ENCODE data around the gene CACNG3. TPM values are rescaled to one million over a fixed set of nuclear protein-coding genes. Genes with fewer than 3 reads are reported as not detected.

Gene CACNG3
- total and polyA plus RNA-seq, 2 donors (not counting 1 experiment from before 2014, with no cell fraction given) = not detected

GRCh38 chr16:24364596-24364995 lies 108.5 kb downstream of the CACNG3 start:
- no peak overlapping the region for H3K27ac Mint-ChIP-seq
- Histone ChIP-seq H3K27me3 (replicated peaks in 1 of 4; ENCODE audit: control extremely low read depth in 1 of 4, control insufficient read depth in 3 of 4, insufficient read depth in 4 of 4, low read length in 3 of 4) (peaks cover 0 to 6% (median 0%) of the 10 kb centered on the region in 4 experiments), H2AFZ (ENCODE audit: insufficient read depth, low read depth, low read length, poor library complexity, severe bottlenecking) (no peak overlapping the region), H3K27ac (ENCODE audit: low read length in 2 of 2) (no peak overlapping the region), H3K4me2 (replicated peaks; ENCODE audit: low read depth, low read length, poor library complexity, severe bottlenecking) (no peak overlapping the region), H3K9me3 (ENCODE audit: control extremely low read depth in 1 of 3, control insufficient read depth in 2 of 3, insufficient read depth in 1 of 3, low read length in 2 of 3) (peaks cover 0 to 2% (median 0%) of the 10 kb centered on the region in 3 donors), H3K4me3 (ENCODE audit: control extremely low read depth in 1 of 5, extremely low read depth in 1 of 5, insufficient read depth in 1 of 5, low read depth in 2 of 5, low read length in 4 of 5) (no peak overlapping the region), H4K20me1 (ENCODE audit: control insufficient read depth, insufficient read depth, low read length, poor library complexity, severe bottlenecking) (no peaks in the 10 kb centered on the region), H3K79me2 (ENCODE audit: control insufficient read depth, insufficient read depth, low read length) (no peaks in the 10 kb centered on the region), H3K9ac (ENCODE audit: low read length) (no peak overlapping the region), H3K4me1 (ENCODE audit: control insufficient read depth in 2 of 2, insufficient read depth in 2 of 2, low read length in 2 of 2) (no peaks in the 10 kb centered on the region), H3K36me3 (replicated peaks in 1 of 2; ENCODE audit: control extremely low read depth in 1 of 2, control insufficient read depth in 1 of 2, extremely low read depth in 1 of 2, insufficient read depth in 2 of 2, low read length in 1 of 2) (no peaks in the 10 kb centered on the region)
- peaks cover 57% of the 10 kb centered on the region for H3K27me3 Mint-ChIP-seq
- no peaks in the 10 kb centered on the region for H3K9me3 Mint-ChIP-seq (ENCODE audit: insufficient read depth)
- H3K4me3 Mint-ChIP-seq = no peak overlapping the region
- WGBS (ENCODE audit: insufficient coverage) = 80% methylated on average over 1 of the region's 7 CpGs
- no peaks in the 10 kb centered on the region for H3K4me1 Mint-ChIP-seq
- ATAC-seq (ENCODE audit: low read depth) (no peak), DNase-seq (no peak)
- TF ChIP-seq, protein P1, sequence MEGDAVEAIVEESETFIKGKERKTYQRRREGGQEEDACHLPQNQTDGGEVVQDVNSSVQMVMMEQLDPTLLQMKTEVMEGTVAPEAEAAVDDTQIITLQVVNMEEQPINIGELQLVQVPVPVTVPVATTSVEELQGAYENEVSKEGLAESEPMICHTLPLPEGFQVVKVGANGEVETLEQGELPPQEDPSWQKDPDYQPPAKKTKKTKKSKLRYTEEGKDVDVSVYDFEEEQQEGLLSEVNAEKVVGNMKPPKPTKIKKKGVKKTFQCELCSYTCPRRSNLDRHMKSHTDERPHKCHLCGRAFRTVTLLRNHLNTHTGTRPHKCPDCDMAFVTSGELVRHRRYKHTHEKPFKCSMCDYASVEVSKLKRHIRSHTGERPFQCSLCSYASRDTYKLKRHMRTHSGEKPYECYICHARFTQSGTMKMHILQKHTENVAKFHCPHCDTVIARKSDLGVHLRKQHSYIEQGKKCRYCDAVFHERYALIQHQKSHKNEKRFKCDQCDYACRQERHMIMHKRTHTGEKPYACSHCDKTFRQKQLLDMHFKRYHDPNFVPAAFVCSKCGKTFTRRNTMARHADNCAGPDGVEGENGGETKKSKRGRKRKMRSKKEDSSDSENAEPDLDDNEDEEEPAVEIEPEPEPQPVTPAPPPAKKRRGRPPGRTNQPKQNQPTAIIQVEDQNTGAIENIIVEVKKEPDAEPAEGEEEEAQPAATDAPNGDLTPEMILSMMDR (IDR thresholded peaks at IDR 0.05) = no peak
- TF ChIP-seq EZH2 (IDR thresholded peaks at IDR 0.05; ENCODE audit: borderline replicate concordance, insufficient read depth, low read depth, low read length, poor library complexity, severe bottlenecking) = no peak
- ChIA-PET CTCF (no interaction called here), POLR2A (no interaction called here)
- intact Hi-C loops (cut with micrococcal nuclease) = no loop called here

- Mint-ChIP-seq H3K27me3 (peaks cover 42% of the 10 kb centered on the region), H3K4me3 (no peak overlapping the region), H3K4me1 (no peaks in the 10 kb centered on the region), H3K9me3 (ENCODE audit: insufficient read depth) (peaks cover 5% of the 10 kb centered on the region), H3K27ac (no peak overlapping the region)
- intact Hi-C loops (cut with micrococcal nuclease) = no loop called here
- CTCF ChIA-PET = no interaction called here
- POLR2A ChIA-PET = no interaction called here
- H3K4me3 ChIP-seq (ENCODE audit: control extremely low read depth in 1 of 5, extremely low read depth in 1 of 5, insufficient read depth in 1 of 5, low read depth in 2 of 5, low read length in 4 of 5) = no peak overlapping the region
- H2AFZ ChIP-seq (ENCODE audit: insufficient read depth, low read depth, low read length, poor library complexity, severe bottlenecking) = no peak overlapping the region
- H3K4me2 ChIP-seq (replicated peaks; ENCODE audit: low read depth, low read length, poor library complexity, severe bottlenecking) = no peak overlapping the region
- H4K20me1 ChIP-seq (ENCODE audit: control insufficient read depth, insufficient read depth, low read length, poor library complexity, severe bottlenecking) = no peaks in the 10 kb centered on the region
- H3K79me2 ChIP-seq (ENCODE audit: control insufficient read depth, insufficient read depth, low read length) = no peaks in the 10 kb centered on the region
- no peak for TF ChIP-seq EZH2 (IDR thresholded peaks at IDR 0.05; ENCODE audit: borderline replicate concordance, insufficient read depth, low read depth, low read length, poor library complexity, severe bottlenecking)
- TF ChIP-seq, protein P1 (IDR thresholded peaks at IDR 0.05) = no peak
- H3K36me3 ChIP-seq (replicated peaks in 1 of 2; ENCODE audit: control extremely low read depth in 1 of 2, control insufficient read depth in 1 of 2, extremely low read depth in 1 of 2, insufficient read depth in 2 of 2, low read length in 1 of 2) = no peaks in the 10 kb centered on the region
- WGBS (ENCODE audit: insufficient coverage) = 73% methylated on average over 3 of the region's 5 CpGs
- H3K27me3 ChIP-seq (replicated peaks in 1 of 4; ENCODE audit: control extremely low read depth in 1 of 4, control insufficient read depth in 3 of 4, insufficient read depth in 4 of 4, low read length in 3 of 4) = peaks cover 0 to 6% (median 0%) of the 10 kb centered on the region in 4 experiments
- peaks cover 0 to 4% (median 2%) of the 10 kb centered on the region in 3 donors for H3K9me3 ChIP-seq (ENCODE audit: control extremely low read depth in 1 of 3, control insufficient read depth in 2 of 3, insufficient read depth in 1 of 3, low read length in 2 of 3)
- H3K9ac ChIP-seq (ENCODE audit: low read length) = no peak overlapping the region
- no peak for ATAC-seq (ENCODE audit: low read depth)
- H3K27ac ChIP-seq (ENCODE audit: low read length in 2 of 2) = no peak overlapping the region
- DNase-seq = no peak
- H3K4me1 ChIP-seq (ENCODE audit: control insufficient read depth in 2 of 2, insufficient read depth in 2 of 2, low read length in 2 of 2) = no peaks in the 10 kb centered on the region
Measured at GRCh38 chr16:24367186-24367710, 111.1 kb downstream of the CACNG3 start.
